GM23338 (cell line): Measurements from ENCODE around the gene ABHD17A. TPM values are rescaled to one million over a fixed set of nuclear protein-coding genes. Genes with fewer than 3 reads are reported as not detected.

Experiments
- ATAC-seq: fragments of 200-7000 bp; cut with Tn5 transposase; 3 replicates; pipeline ENCODE4 v1.9.1; 2020
- DNase-seq: peaks from one replicate; pipeline ENCODE4 v3.0.0-alpha.2; 2015; ENCODE audit warnings: low spot score
- H2AFZ ChIP-seq: fragments of 200-600 bp; sonication (generic); 2 replicates; pipeline ENCODE4 v1.8.0; 2016; ENCODE audit warnings: antibody characterized with exemption, mild to moderate bottlenecking, moderate library complexity
- H3F3A ChIP-seq: fragments of 200-600 bp; sonication (generic); replicated peaks from 2 replicates; pipeline ENCODE4 v1.8.0; 2017; ENCODE audit warnings: antibody characterized with exemption, mixed run types, low read depth
- H3K27ac ChIP-seq: fragments of 200-600 bp; sonication (generic); 2 replicates; pipeline ENCODE4 v1.6.1; 2016; ENCODE audit warnings: low read depth
- H3K27me3 ChIP-seq: fragments of 200-600 bp; sonication (generic); 2 replicates; pipeline ENCODE4 v1.8.0; 2016; ENCODE audit warnings: mild to moderate bottlenecking, mixed run types, moderate library complexity; ENCODE audit not compliant: insufficient read depth
- H3K36me3 ChIP-seq: fragments of 200-600 bp; sonication (generic); 2 replicates; pipeline ENCODE4 v1.8.0; 2016; ENCODE audit warnings: mild to moderate bottlenecking; ENCODE audit not compliant: insufficient read depth
- H3K4me1 ChIP-seq: fragments of 200-600 bp; sonication (generic); 2 replicates; pipeline ENCODE4 v1.8.0; 2016; ENCODE audit warnings: mild to moderate bottlenecking, moderate library complexity; ENCODE audit not compliant: insufficient read depth
- H3K4me2 ChIP-seq: fragments of 200-600 bp; sonication (generic); 2 replicates; pipeline ENCODE4 v1.7.1; 2017; ENCODE audit warnings: mixed run types
- H3K4me3 ChIP-seq: fragments of 200-600 bp; sonication (generic); 2 replicates; pipeline ENCODE4 v1.6.1; 2016; ENCODE audit warnings: mixed run types
- H3K79me2 ChIP-seq: fragments of 200-600 bp; sonication (generic); replicated peaks from 2 replicates; pipeline ENCODE4 v1.8.0; 2017; ENCODE audit warnings: mild to moderate bottlenecking; ENCODE audit not compliant: insufficient read depth
- H3K9me2 ChIP-seq: fragments of 200-600 bp; sonication (generic); 2 replicates; pipeline ENCODE4 v1.8.0; 2017; ENCODE audit not compliant: insufficient read depth
- H4K20me1 ChIP-seq: fragments of 200-600 bp; sonication (generic); replicated peaks from 2 replicates; pipeline ENCODE4 v1.8.0; 2017; ENCODE audit warnings: mild to moderate bottlenecking; ENCODE audit not compliant: insufficient read depth
- H3K27ac Mint-ChIP-seq: 2 replicates; pipeline ENCODE4 v1.8.0; 2020; ENCODE audit warnings: inconsistent platforms, mild to moderate bottlenecking, moderate library complexity, mixed read lengths
- H3K27me3 Mint-ChIP-seq: 3 replicates; pipeline ENCODE4 v1.8.0; 2022; ENCODE audit warnings: low read depth, mild to moderate bottlenecking, moderate library complexity, mixed read lengths, inconsistent platforms; ENCODE audit not compliant: insufficient read depth, poor library complexity
- H3K36me3 Mint-ChIP-seq: 3 replicates; pipeline ENCODE4 v1.8.0; 2021; ENCODE audit warnings: low read depth, mild to moderate bottlenecking, inconsistent platforms, moderate library complexity, mixed read lengths
- H3K4me1 Mint-ChIP-seq: 3 replicates; pipeline ENCODE4 v1.8.0; 2020; ENCODE audit warnings: mild to moderate bottlenecking, inconsistent platforms, mixed read lengths
- H3K4me3 Mint-ChIP-seq: 3 replicates; pipeline ENCODE4 v1.8.0; 2021; ENCODE audit warnings: moderate library complexity, mild to moderate bottlenecking, inconsistent platforms, mixed read lengths
- H3K9me3 Mint-ChIP-seq: 3 replicates; pipeline ENCODE4 v1.8.0; 2020; ENCODE audit warnings: moderate library complexity, mild to moderate bottlenecking, inconsistent platforms, mixed read lengths
- CREB1 ChIP-seq: fragments of 250-450 bp; sonication (Bioruptor Pico); IDR thresholded peaks from 2 replicates; pipeline ENCODE4 v1.5.0; 2020; ENCODE audit warnings: low read depth, mild to moderate bottlenecking, moderate library complexity
- CTCF ChIP-seq, 2 experiments: fragments of 200-600 bp in 1 of 2; sonication (generic) in 1 of 2; conservative IDR thresholded peaks; 2 replicates each; pipeline versions ENCODE4 v1.5.1 to v1.6.1; 2016 to 2017; ENCODE audit warnings: antibody characterized with exemption in 2 of 2, low read depth in 2 of 2, mild to moderate bottlenecking in 2 of 2, moderate library complexity in 1 of 2
- ETS1 ChIP-seq: IDR thresholded peaks from 2 replicates; pipeline ENCODE4 v1.6.1; 2016; ENCODE audit warnings: antibody characterized with exemption
- EZH2 ChIP-seq: fragments of 200-600 bp; sonication (generic); IDR thresholded peaks from one replicate; pipeline ENCODE4 v1.8.0; 2017; ENCODE audit warnings: antibody characterized with exemption, mild to moderate bottlenecking, low read depth; ENCODE audit not compliant: unreplicated experiment
- JUNB ChIP-seq: IDR thresholded peaks from one replicate; pipeline ENCODE4 v1.6.1; 2016; ENCODE audit warnings: antibody characterized with exemption; ENCODE audit not compliant: unreplicated experiment
- POLR2AphosphoS5 ChIP-seq: IDR thresholded peaks from 2 replicates; pipeline ENCODE4 v1.6.1; 2016; ENCODE audit warnings: antibody characterized with exemption, low read depth
- ZNF462 ChIP-seq: fragments of 250-450 bp; sonication (Bioruptor Pico); IDR thresholded peaks from 2 replicates; pipeline ENCODE4 v1.5.0; 2020; ENCODE audit warnings: mild to moderate bottlenecking, moderate library complexity
- polyA plus RNA-seq: library from polyadenylated mRNA; unstranded; fragments of >200 nt; fragmentation: Nextera tagmentation; extraction: Ambion mirVana; gene quantifications from 2 replicates; pipeline ENCODE4 v1.2.1, GENCODE V29; 2016
- total RNA-seq: library from RNA; depleted of rRNA; stranded (reverse); fragments of >200 nt; shearing (Covaris generic); gene quantifications from 2 replicates; pipeline ENCODE4 v1.2.3, GENCODE V29; 2014

ABHD17A gene
- total and polyA plus RNA-seq, 2 experiments from 2014 or later: 34.2 to 99.9 TPM

- H4K20me1 ChIP-seq: no peaks in the 10 kb centered on the region; the same call in 1 of the 2 replicates
- H3K27me3 ChIP-seq: no peaks in the 10 kb centered on the region
- no peaks in the 10 kb centered on the region for H3K9me2 ChIP-seq
- no peak for ATAC-seq
- peaks cover 31% of the 10 kb centered on the region for H3K79me2 ChIP-seq
- no peak overlapping the region for H3K4me2 ChIP-seq
- Mint-ChIP-seq H3K4me1 (peaks cover 16% of the 10 kb centered on the region), H3K27me3 (peaks cover 7% of the 10 kb centered on the region), H3K27ac (no peak overlapping the region), H3K36me3 (peaks cover 4% of the 10 kb centered on the region; the same call in 2 of the 3 replicates), H3K4me3 (no peak overlapping the region), H3K9me3 (no peaks in the 10 kb centered on the region)
- H3K27ac ChIP-seq: no peak overlapping the region
- H3K4me3 ChIP-seq: no peak overlapping the region
- H3F3A ChIP-seq: peaks cover 11% of the 10 kb centered on the region; the same call in 1 of the 2 replicates
- DNase-seq: no peak
- H3K36me3 ChIP-seq: no peaks in the 10 kb centered on the region
- peaks cover 15% of the 10 kb centered on the region for H3K4me1 ChIP-seq
- no peak for TF ChIP-seq CTCF (conservative IDR thresholded peaks at IDR 0.05; ENCODE audit: low read depth in 2 of 2)
- TF ChIP-seq POLR2AphosphoS5: no peak
- no peak for TF ChIP-seq ZNF462 (CRISPR knock-in tag)
- no peak for TF ChIP-seq CREB1 (CRISPR knock-in tag)
- no peak for TF ChIP-seq EZH2
- TF ChIP-seq JUNB: no peak
- TF ChIP-seq ETS1: no peak
- no peak overlapping the region for H2AFZ ChIP-seq
These were observed 13.7 kb downstream of the ABHD17A start for GRCh38 chr19:1871630-1872029.
